Keratinocyte (primary cell): ENCODE results near the gene VEZT. TPM values are rescaled to one million over a fixed set of nuclear protein-coding genes. Genes with fewer than 3 reads are reported as not detected.

ENCODE experiments used
- DNase-seq: peaks from one replicate; pipeline ENCODE4 v3.0.0-alpha.2; 2011; ENCODE audit warnings: low read depth, missing footprints, low spot score
- FAIRE-seq: peaks from 2 replicates; lab custom pipeline; 2011; peaks lifted over from hg19 to GRCh38; lab: Jason Lieb, UNC
- H2AFZ ChIP-seq: 2 replicates; pipeline ENCODE4 v1.6.0; 2012; ENCODE audit warnings: low read length, control low read depth, inconsistent platforms; ENCODE audit not compliant: control insufficient read depth
- H3K27ac ChIP-seq: 2 replicates; pipeline ENCODE4 v1.5.1; 2011; ENCODE audit warnings: low read length; ENCODE audit not compliant: control insufficient read depth, insufficient read depth
- H3K27me3 ChIP-seq: 3 replicates; pipeline ENCODE4 v1.6.0; 2011; ENCODE audit warnings: low read length; ENCODE audit not compliant: control insufficient read depth, insufficient read depth; ENCODE audit errors: extremely low read depth
- H3K36me3 ChIP-seq, 2 experiments: 2 replicates in 1 of 2; 3 replicates in 1 of 2; pipeline ENCODE4 v1.5.1; 2011; ENCODE audit warnings: low read length in 2 of 2, mild to moderate bottlenecking in 1 of 2; ENCODE audit not compliant: control insufficient read depth in 2 of 2, insufficient read depth in 2 of 2; ENCODE audit errors: extremely low read depth in 1 of 2
- H3K4me1 ChIP-seq: 3 replicates; pipeline ENCODE4 v1.5.1; 2011; ENCODE audit warnings: low read length; ENCODE audit not compliant: control insufficient read depth, insufficient read depth; ENCODE audit errors: extremely low read depth
- H3K4me2 ChIP-seq: 3 replicates; pipeline ENCODE4 v1.6.0; 2011; ENCODE audit warnings: low read depth, low read length; ENCODE audit not compliant: control insufficient read depth, insufficient read depth; ENCODE audit errors: extremely low read depth
- H3K4me3 ChIP-seq, 3 experiments: fragments of 200-600 bp in 1 of 3; sonication (generic) in 1 of 3; 2 replicates in 2 of 3; 3 replicates in 1 of 3; pipeline ENCODE4 v1.5.1; 2011 to 2016; ENCODE audit warnings: low read length in 3 of 3, mild to moderate bottlenecking in 3 of 3, control low read depth in 2 of 3, inconsistent platforms in 1 of 3, low read depth in 1 of 3, mixed read lengths in 1 of 3, mixed run types in 1 of 3, moderate library complexity in 1 of 3; ENCODE audit not compliant: control insufficient read depth in 2 of 3, insufficient read depth in 2 of 3; ENCODE audit errors: extremely low read depth in 1 of 3
- H3K79me2 ChIP-seq: 2 replicates; pipeline ENCODE4 v1.6.0; 2012; ENCODE audit warnings: low read length; ENCODE audit not compliant: control insufficient read depth, insufficient read depth
- H3K9ac ChIP-seq: 3 replicates; pipeline ENCODE4 v1.6.0; 2011; ENCODE audit warnings: low read length; ENCODE audit not compliant: control insufficient read depth, insufficient read depth; ENCODE audit errors: extremely low read depth
- H3K9me1 ChIP-seq: 3 replicates; pipeline ENCODE4 v1.6.0; 2011; ENCODE audit warnings: low read length; ENCODE audit not compliant: control insufficient read depth, insufficient read depth; ENCODE audit errors: extremely low read depth
- H3K9me3 ChIP-seq: 2 replicates; pipeline ENCODE4 v1.5.1; 2012; ENCODE audit warnings: low read depth, low read length; ENCODE audit not compliant: control insufficient read depth
- H4K20me1 ChIP-seq: 3 replicates; pipeline ENCODE4 v1.6.0; 2011; ENCODE audit warnings: low read length; ENCODE audit not compliant: control insufficient read depth, insufficient read depth; ENCODE audit errors: extremely low read depth
- CTCF ChIP-seq, 3 experiments: IDR thresholded peaks in 1 of 3; conservative IDR thresholded peaks in 1 of 3; optimal IDR thresholded peaks in 1 of 3; 2 replicates in 2 of 3; 3 replicates in 1 of 3; pipeline versions ENCODE3 to v1.5.1; 2011; ENCODE audit warnings: low read length in 3 of 3, mild to moderate bottlenecking in 3 of 3, moderate library complexity in 2 of 3, control low read depth in 1 of 3, inconsistent platforms in 1 of 3; ENCODE audit not compliant: insufficient read depth in 2 of 3; ENCODE audit errors: extremely low read depth in 1 of 3
- EZH2 ChIP-seq: IDR thresholded peaks from one replicate; pipeline ENCODE4 v1.6.1; 2012; ENCODE audit warnings: inconsistent platforms, mild to moderate bottlenecking, low read length, moderate library complexity
- dilution Hi-C: fragments of 300-500 bp; cut with MboI; formaldehyde crosslinking; loops from one replicate; pipeline ENCODE4 v1.7.0; 2020; ENCODE audit warnings: low sequenced_read_pairs; ENCODE audit not compliant: extremely low pct_ligation_motif_present
- polyA plus RNA-seq, 5 experiments: library from polyadenylated mRNA; depleted of rRNA in 3 of 5; stranded (reverse) in 3 of 5; stranded (forward) in 1 of 5; unstranded in 1 of 5; fragments of >200 nt; gene quantifications; 1 replicate in 1 of 5; 2 replicates in 3 of 5; 3 replicates in 1 of 5; pipeline versions ENCODE4 v1.2.1 to v1.2.3, GENCODE V29; 2011 to 2012; ENCODE audit warnings: missing spikeins in 2 of 5, low read depth in 1 of 5, low replicate concordance in 1 of 5

The VEZT gene
- polyA plus RNA-seq, 1 donor (not counting 4 experiments of a cell fraction or from before 2014, with no cell fraction given) = 169 TPM

- Histone ChIP-seq H3K4me1 (no peaks in the 10 kb centered on the region), H4K20me1 (no peaks in the 10 kb centered on the region), H3K4me3 (no peak overlapping the region), H2AFZ (no peak overlapping the region), H3K79me2 (no peaks in the 10 kb centered on the region), H3K36me3 (peaks cover 13 to 20% of the 10 kb centered on the region in 2 experiments), H3K27me3 (no peaks in the 10 kb centered on the region), H3K27ac (no peak overlapping the region), H3K9ac (no peak overlapping the region), H3K9me1 (no peaks in the 10 kb centered on the region), H3K9me3 (no peaks in the 10 kb centered on the region), H3K4me2 (no peak overlapping the region)
- DNase-seq (no peak), FAIRE-seq (peak; percentile 64)
- dilution Hi-C loops = no loop called here
- TF ChIP-seq CTCF (optimal IDR thresholded peaks at IDR 0.05 in 1 of 3, IDR thresholded peaks at IDR 0.05 in 1 of 3, conservative IDR thresholded peaks at IDR 0.05 in 1 of 3; ENCODE audit: extremely low read depth in 1 of 3, insufficient read depth in 2 of 3, low read length in 3 of 3) = no peak
- TF ChIP-seq EZH2 = no peak
Measured at GRCh38 chr12:95277139-95277538, 59.5 kb downstream of the VEZT start.

- no peaks in the 10 kb centered on the region for H3K9me3 ChIP-seq
- H3K27me3 ChIP-seq = no peaks in the 10 kb centered on the region
- H3K79me2 ChIP-seq = no peaks in the 10 kb centered on the region
- no peak for TF ChIP-seq CTCF (optimal IDR thresholded peaks at IDR 0.05 in 1 of 3, IDR thresholded peaks at IDR 0.05 in 1 of 3, conservative IDR thresholded peaks at IDR 0.05 in 1 of 3; ENCODE audit: extremely low read depth in 1 of 3, insufficient read depth in 2 of 3, low read length in 3 of 3)
- no peak for TF ChIP-seq EZH2
- peaks cover 15 to 24% of the 10 kb centered on the region in 2 experiments for H3K36me3 ChIP-seq
- no peak overlapping the region for H2AFZ ChIP-seq
- H4K20me1 ChIP-seq = no peaks in the 10 kb centered on the region
- H3K4me1 ChIP-seq = no peaks in the 10 kb centered on the region
- no peak overlapping the region for H3K9ac ChIP-seq
- FAIRE-seq (no peak), DNase-seq (no peak)
- dilution Hi-C loops = no loop called here
- no peaks in the 10 kb centered on the region for H3K9me1 ChIP-seq
- no peak overlapping the region for H3K27ac ChIP-seq
- no peak overlapping the region for H3K4me3 ChIP-seq
- H3K4me2 ChIP-seq = no peak overlapping the region
Measured at GRCh38 chr12:95279856-95280255, 62.2 kb downstream of the VEZT start.
